ENCODE measurements around the gene ITGAL.

GRCh38 chr16:30438835-30439234 lies 33.7 kb upstream of the ITGAL start:
- TF ChIP-seq CTCF (IDR thresholded peaks at IDR 0.05; ENCODE audit: poor library complexity) (no peak), EZH2phosphoT487 (IDR thresholded peaks at IDR 0.05; ENCODE audit: low read depth, severe bottlenecking, unreplicated experiment) (no peak)

Measured in hepatocyte (in vitro differentiated cells).